Dedifferentiated amniotic fluid mesenchymal stem cell (primary cell): ENCODE data around the gene MCF2L2.

ENCODE experiments used
- DNase-seq: peaks from one replicate; pipeline ENCODE4 v3.0.0-alpha.2; 2016; ENCODE audit errors: extremely low spot score

MCF2L2 gene

DNA sequence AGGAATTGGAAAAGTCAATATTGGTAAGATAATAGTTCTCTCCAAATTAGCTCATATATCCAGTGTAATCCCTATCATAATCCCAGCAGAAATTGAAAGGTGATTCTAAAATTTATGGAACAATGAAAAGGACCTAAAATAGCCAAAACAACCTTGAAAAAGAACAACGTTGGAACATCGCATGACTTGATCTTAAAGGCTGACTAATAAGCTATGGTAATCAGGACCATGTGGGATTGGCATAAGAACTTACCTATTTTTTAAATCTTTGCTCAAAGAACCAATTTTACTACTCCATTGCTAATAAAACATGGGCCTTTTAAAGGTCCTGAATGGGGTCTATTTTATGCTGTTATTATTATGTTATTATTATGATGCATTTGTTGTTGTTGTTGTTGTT is 134.5 kb downstream of the MCF2L2 start:
- no peak for DNase-seq

DNA sequence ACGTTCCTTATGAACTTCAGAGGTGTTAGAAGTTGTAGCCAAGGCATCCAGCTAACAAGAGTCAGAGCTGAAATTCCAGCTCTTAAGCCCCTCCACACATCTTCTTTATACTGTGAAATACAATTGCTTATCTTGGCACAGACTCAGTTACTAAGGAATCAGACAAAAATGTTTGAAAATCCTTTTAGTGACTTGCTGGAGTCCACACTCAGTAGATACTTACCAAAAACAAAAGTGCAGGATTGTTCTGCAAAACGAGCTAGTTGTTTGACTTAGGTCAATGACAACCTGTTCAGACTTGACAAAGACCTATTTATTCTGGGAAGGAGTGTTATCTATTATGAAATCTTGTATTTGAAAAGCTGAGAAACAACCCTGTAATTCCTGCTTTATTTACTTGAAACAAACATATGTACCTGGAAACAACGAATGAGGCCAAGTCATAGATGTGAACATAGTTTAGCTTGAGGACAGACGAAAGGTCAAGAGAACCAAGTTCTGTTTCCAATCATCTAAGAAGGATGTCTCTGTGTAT is 136.9 kb downstream of the MCF2L2 start:
- peak; percentile 39 for DNase-seq

DNA sequence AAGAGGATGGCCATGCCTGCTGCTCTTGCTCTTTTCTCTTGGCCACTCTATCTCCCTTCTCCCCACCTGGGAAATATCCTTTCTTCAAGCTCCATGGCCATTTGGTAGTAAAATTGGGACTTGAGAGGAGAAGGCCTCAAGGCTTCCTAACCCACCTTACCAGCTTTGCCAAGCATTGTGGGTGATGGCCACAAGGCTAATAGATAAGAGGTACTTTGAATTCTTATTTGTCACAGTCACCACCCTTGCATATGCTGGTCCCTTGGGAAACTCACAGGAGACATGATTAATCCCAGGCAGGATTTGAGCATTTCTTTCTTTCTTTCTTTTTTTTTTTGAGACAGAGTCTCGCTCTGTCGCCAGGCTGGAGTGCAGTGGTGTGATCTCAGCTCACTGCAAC is 138.2 kb downstream of the MCF2L2 start:
- no peak for DNase-seq

DNA sequence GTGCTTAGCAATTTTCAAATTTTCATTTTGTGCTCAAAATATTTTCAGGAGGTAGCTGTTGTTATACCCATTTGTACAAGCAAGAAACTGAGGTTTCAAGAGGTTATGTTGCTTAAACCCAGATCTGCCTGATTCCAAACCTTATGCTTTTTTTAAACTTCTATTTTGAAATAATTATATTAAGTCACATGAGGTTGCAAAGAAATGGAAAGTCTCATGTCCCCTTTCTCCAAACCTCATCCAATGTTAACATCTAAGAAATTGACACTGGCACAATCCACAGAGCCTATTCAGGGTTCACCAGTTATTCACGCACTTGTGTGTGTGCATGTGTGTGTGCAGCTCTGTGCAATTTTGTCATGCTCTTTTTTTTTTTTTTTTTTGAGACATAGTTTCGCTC is 140.3 kb downstream of the MCF2L2 start:
- DNase-seq: no peak

DNA sequence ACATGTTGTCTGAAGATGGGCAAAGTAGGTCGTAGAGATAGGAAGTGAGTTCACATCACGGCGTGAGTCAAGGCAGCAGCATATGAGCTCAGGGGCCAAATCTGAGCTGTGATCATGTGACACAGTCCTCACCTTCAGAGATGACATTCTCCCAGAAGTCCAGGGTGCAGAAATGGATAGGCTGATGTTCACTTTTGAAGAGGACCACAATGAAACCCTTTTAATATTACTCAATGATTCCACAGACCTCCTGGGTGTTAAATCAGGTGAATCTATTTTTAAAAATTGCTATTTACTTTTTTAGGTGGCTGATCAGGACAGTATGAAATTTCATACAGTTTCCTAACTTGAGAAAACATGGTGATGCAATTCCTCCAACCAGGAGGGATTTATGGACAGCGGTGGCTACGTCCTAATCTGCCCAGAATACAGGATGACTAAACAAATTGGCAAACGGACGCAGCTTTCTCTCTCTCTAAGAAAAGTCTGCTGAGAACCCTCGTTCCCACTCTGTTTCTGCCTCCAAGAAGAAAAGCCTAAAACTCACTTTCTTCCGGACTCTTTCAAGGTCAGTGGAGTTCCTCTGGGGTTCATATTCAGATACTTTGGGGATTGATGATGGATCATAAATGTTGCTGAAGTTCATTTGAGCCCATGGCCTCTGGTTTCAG is 141.0 kb downstream of the MCF2L2 start:
- peak; percentile 60 for DNase-seq

DNA sequence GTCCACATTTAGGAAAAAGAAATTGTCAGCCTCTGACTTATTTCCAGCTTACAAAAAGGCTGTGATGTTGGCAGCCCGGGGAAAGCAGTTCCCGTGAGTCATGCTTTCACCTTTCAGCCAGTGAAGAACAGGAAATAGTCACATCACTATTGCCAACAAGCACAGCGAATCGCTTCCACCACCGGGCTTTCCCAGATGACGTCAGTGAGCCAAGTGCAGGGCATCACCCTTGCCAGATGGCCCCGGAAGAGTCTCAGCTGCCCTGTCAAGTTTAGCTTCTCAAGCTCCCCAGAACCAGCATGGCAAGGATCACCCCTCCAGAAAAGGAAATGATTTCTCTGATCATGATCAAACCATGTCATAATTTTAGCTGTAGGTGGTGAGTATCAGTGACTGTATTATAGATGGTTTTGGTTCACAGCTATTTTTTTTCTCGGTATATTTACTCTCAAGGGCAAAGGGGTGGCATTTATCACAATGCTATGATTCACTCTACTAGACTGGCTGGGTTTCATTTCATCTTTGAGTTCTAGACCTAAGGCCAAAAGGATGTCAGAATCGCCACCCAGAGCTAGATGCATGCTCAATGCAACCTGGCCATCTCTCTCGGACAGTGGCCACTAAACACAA is 142.5 kb downstream of the MCF2L2 start:
- DNase-seq: peak; percentile 92

DNA sequence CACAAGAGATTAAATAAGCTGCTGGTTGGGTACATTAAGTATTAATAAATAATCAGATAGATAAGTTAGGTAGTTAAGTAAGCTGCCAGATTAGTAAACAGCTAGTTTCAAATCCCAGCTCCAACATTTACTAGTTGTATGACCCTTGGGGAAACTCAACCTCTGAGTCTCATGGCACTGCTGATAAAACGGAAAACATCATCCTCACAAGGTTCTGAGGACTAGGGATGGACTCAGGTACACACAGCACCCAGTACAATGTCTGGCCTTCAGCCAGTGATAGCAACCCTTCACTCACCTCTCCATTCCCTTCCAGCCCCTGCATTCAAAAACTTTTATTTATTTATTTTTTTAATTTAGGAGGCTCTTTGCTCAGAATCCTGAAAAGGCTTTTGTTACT is 143.1 kb downstream of the MCF2L2 start:
- no peak for DNase-seq

DNA sequence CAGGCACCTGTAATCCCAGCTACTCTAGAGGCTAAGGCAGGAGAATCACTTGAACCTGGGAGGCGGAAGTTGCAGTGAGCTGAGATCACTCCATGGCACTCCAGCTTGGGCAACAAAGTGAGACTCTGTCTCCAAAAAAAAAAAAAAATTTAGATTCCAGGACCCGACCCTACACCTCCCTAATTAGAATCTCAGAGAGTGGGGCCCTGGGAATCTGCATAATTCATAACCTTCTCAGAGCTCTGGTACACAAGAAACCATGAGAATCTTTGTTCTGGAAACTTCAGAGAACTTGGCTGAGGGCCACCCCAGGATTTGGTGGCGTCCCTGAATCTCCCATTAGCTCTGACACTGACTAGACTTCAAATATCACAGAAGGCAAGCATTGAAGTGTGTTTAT is 143.8 kb downstream of the MCF2L2 start:
- no peak for DNase-seq

DNA sequence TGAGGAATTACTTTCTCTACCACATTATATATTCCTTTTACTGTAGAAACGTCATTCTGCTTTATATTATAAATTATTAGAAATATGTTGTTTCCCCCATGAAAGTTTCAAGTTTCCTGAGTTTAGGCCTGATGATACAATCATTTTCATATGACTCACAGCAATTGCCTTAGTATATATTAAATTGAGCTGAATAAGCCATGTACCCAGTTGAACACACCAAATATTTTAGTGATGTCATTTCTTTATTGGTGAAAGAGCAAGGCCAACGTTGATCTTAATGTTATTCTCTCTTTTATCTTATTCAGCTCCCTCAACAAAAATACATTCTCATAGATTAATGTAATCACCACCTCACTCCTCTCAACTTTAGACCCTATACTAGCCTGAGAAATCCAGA is 144.5 kb downstream of the MCF2L2 start:
- DNase-seq: no peak

DNA sequence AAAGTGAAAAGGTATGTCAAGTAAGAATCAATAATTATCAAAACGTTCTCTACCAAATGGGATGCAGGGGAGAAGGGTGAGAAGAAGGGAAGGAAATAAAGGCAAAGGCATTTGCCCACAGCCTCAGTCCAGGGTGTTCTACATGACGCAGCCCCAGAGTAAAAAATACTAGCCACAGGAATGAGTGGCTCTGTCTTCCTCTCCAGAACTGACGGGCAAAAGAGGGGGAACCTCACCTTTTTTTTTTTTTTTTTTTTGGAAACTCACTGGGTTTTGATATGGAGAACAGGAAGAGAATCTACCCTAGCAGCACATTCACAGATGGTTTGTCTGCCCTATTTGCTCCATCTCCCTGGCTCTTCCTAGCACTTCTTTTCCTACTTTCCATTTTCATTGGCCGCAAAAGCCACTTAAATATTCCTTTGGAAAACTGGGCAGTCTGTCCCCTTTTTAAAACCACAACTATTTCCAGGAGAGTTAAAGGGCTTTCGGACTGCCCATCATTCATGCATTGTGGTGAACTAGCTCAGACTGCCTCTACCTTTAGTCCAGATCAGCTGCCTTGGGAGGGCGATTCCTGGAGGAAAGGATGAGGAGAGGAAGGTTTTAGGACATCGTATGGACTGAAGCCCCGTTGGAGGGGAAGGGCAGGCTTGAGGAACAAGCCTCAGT is 147.2 kb downstream of the MCF2L2 start:
- DNase-seq: no peak

DNA sequence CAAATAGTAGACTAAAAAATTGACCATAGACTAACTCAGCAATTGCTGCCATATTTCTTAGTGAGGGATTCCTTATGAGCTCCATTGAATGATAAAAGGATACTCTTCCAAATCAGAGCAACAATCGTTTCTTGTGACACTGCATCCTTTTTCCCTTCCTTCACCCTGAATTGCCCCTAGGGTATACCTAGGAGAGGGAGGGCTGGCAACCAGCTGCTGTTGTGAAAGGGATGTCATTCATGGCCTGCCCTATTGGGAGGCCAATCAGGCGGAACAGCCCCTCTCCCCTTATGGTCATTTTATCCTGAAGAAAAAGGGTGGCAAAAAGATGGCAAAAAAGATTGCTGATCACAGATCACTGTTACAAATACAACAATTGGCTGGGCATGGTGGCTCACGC is 149.0 kb downstream of the MCF2L2 start:
- no peak for DNase-seq

DNA sequence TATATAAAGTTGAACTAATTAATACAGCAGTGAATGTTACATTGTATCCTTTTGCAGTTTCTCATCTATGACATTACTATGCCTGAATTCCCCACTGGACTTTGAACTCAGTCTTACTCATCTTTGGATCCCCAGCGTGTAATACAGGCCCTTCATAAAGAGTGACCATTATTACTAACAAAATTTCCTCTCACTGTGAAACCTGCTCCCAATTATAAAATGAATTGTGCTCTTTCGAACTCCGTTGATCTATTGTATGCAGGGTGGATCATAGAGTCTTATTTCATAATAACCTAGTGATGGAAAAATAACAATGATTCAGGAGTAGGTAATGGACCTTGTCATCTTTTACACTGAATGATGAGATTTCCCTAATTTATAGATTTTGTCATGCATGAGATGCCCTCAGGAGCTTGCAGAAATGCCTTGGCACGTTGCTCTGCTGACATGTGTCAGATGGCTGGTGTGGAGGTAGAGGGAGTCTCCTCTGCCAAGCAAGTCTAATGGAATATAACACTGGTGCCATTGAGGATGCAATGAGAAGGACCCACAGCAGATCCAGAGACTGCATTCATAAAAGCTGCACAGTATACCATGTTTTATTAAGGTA is 149.8 kb downstream of the MCF2L2 start:
- no peak for DNase-seq

DNA sequence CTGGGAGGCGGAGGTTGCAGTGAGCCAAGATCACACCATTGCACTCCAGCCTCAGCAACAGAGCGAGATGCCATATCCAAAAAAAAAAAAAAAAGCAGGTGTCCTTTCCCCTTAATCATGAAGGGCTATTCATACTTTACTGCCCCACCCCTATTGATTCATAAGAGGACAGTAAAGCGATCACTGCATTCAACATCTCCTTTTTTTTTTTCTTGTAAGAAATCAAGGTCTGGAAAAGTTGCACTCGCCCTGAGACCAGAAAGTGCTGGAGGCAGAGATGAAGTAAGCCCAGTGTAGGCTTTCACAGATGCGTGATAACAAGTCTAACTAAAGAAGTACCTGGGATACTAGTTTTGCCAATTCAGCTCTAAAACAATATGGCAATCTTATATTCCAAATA is 151.2 kb downstream of the MCF2L2 start:
- no peak for DNase-seq

DNA sequence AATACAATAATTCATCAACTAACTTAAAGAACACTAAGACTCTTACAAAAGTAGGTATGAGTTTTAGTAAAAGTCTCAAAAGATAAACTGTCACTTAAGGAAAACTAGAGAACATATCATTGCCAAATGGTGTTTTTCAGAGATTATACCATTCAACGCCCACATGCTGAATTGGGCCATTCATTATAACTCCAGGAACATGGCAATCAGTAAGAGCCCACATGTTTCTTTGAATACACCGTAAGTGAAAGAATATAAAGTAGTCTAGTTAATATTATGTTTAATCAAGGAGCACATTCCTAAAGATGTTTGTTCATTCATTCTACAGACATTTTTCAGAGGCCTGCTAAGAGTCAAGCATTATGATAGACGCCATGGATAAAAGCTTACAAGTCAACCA is 152.5 kb downstream of the MCF2L2 start:
- DNase-seq: no peak

DNA sequence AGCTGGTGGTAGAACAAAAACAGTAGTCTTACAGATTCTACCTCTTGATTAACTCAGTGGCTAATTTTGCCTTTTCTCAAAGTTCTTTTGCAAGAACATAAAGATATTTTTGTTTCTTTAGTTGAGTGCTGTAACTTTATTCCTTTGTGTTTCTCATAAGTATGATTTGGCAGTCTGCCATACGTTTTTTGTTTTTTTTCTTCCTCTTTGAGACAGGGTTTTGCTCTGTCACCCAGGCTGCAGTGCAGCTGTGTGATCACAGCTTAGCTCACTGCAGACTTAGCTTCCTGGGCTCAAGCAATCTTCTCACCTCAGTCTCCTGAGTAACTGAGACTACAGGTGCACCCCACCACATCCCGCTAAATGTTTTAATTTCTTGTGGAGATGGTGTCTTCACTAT is 153.0 kb downstream of the MCF2L2 start:
- DNase-seq: peak; percentile 73

DNA sequence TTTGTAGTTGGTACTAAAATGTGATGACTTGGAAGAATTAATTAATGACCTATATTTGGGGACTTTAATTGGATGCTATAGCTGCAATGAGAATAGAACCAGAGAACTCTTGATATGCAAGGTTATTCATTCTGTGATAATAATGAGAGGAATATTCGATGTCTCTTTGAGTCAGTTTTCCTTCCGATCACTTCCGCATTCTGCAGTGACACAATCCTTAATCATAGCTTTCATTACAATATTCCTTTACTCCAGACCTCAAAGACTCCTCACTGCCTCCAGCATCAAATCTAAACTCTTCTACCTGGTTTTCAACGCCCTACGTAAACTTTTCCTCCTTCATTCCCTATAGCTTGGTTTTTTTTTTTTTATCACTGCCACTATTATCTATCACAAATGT is 153.8 kb downstream of the MCF2L2 start:
- no peak for DNase-seq

DNA sequence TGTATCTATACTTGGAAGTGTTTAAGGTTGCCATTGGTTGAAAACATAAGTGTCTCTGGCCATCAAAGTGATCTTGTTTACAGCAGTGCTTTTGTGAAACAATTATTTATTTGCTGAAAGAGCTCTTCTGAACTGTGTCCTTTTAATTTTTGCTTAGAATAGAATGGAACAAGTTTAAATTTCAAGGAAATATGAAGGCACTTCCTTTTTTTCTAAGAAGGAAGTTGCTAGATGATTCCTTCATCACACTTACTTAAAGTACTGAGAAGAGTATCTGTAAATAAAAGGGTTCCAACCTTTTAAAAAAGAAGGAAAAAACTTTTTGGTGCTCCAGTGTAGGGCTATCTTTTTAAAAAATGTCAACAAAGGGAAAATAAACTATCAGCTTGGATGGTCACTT is 155.6 kb downstream of the MCF2L2 start:
- DNase-seq: no peak

DNA sequence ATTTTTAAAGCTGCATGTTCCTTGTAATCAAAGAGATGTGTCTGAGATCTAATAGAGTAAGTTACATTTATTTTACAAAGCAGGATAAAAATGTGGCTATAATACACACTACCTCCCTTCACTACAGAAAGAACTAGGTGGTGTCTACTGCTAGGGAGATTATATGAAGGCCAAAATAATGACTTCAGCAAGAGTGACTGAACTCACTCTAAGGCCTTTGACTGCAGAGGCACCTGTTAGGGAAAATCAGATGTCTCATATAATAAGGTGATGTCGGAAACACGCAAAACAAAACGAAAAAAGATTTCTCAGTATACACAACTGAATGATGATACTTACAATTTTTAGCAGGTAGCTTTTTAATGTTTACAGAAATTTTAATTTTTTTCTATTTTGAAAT is 156.3 kb downstream of the MCF2L2 start:
- no peak for DNase-seq

DNA sequence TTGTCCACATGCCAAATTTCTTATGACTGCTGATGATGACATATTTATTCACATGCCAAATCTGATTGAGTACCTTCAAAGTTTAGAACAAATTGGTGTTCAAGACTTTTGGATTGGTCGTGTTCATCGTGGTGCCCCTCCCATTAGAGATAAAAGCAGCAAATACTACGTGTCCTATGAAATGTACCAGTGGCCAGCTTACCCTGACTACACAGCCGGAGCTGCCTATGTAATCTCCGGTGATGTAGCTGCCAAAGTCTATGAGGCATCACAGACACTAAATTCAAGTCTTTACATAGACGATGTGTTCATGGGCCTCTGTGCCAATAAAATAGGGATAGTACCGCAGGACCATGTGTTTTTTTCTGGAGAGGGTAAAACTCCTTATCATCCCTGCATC is 158.1 kb downstream of the MCF2L2 start:
- DNase-seq: no peak

DNA sequence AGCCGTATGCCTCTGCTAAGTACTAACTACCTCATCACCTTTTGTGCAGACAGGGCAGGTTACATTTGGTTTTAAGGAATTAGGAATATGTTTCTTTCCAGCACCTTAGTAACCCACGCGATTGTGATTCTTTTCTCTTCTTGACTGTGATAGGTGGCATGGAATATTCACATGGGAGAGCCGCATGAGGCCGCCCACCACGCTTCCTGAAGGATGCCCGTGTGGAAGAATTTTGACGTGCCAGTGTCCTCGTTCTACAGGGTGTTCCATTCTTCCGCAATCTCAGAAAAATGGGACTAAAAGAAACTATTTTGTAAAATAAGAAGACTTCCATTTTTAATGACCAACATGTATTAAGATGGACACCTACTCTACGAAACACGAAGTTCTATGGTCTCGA is 159.1 kb downstream of the MCF2L2 start:
- no peak for DNase-seq

DNA sequence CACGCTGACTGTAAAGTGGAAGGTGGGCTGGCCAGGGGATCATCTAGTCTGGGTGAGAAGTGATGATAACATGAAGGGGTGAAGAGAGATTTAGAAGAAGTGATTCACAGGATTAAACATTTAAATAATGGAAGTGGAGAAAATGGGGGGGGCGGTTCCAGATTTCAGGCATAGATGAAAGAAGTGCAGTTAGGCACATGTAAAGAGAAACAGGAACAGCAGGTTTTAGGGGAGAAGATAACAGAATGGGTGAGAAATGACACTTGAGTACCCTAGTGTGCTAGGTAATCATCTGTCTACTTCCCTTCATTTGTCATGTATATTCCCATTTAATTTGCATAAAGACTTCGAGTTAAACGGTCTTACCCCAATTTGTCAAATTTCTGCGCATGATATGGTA is 160.1 kb downstream of the MCF2L2 start:
- DNase-seq: no peak

DNA sequence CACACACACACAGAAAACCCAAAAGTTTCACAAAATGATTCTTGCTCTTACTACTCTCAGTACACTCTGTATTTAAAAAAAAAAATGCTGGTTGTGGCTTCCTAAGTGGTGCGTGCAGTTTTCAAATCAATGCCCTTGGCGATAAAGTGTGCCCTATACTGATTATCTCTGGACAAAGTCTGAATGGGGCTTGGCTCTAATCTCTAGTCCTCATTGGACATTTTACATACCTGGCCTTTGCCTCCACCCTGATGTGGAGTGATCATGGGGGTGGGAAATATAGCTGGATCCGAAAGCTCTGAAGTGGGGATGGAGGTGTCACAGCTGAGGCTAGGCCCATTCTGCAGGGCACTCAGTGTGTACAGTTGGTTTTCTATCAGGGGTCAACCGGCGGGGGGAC is 161.3 kb downstream of the MCF2L2 start:
- DNase-seq: no peak

DNA sequence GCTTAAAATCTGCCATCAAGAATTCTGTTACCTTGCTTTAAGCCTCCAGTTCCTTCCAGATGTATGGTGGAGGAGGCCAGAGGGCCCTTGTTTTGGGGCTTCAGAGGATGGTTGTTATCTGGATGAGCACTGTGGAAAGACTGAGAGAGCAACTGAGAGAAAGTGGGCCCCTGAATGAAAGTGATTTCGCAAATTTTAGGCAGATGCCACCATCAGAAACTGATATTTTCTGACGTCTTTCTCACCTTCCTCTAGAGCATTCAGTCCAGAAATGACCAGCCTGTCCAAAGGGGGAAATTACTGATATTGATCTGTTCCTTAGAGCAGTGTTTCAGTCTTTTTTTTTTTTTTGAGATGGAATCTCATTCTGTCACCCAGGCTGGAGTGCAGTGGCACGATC is 162.0 kb downstream of the MCF2L2 start:
- DNase-seq: no peak
